HEK293 (cell line): ENCODE results near the gene KRT76.

Source experiments
- CTCF ChIA-PET: fragments of 350-600 bp; formaldehyde crosslinking; extraction: SDS; loops from one replicate; lab custom pipeline; 2021; ENCODE audit warnings: antibody characterized with exemption; lab: Yijun Ruan, JAX
- POLR2A ChIA-PET: fragments of 300-600 bp; formaldehyde crosslinking; extraction: SDS; loops from one replicate; lab custom pipeline; 2020; ENCODE audit warnings: antibody characterized with exemption, inconsistent platforms; lab: Yijun Ruan, JAX
- H3K27ac ChIP-seq: fragments of 200-500 bp; sonication (Bioruptor generic); 2 replicates; pipeline ENCODE4 v1.5.1; 2014; ENCODE audit warnings: low read depth, low read length, control low read depth, inconsistent platforms; ENCODE audit errors: extremely low read depth
- H3K36me3 ChIP-seq, 2 experiments: fragments of 200-500 bp in 1 of 2; sonication (Bioruptor generic) in 1 of 2; 1 replicate in 1 of 2; 2 replicates in 1 of 2; pipeline ENCODE4 v1.5.1; 2014 to 2017; ENCODE audit warnings: inconsistent platforms in 2 of 2, low read length in 2 of 2; ENCODE audit not compliant: control insufficient read depth in 2 of 2, insufficient read depth in 1 of 2
- H3K4me1 ChIP-seq: fragments of 200-500 bp; sonication (Bioruptor generic); 2 replicates; pipeline ENCODE4 v1.5.1; 2014; ENCODE audit warnings: mild to moderate bottlenecking, low read length, inconsistent platforms; ENCODE audit not compliant: control insufficient read depth, insufficient read depth
- H3K4me3 ChIP-seq: 2 replicates; pipeline ENCODE4 v1.5.1; 2011; ENCODE audit warnings: low read depth, mild to moderate bottlenecking, control low read depth, low read length, moderate library complexity
- H3K9me3 ChIP-seq: fragments of 200-500 bp; sonication (Bioruptor generic); 2 replicates; pipeline ENCODE4 v1.5.1; 2014; ENCODE audit warnings: low read depth, low read length, inconsistent platforms; ENCODE audit not compliant: control insufficient read depth, insufficient read depth
- GLI2 ChIP-seq: fragments of 450-650 bp; formaldehyde crosslinking; IDR thresholded peaks from 2 replicates; pipeline ENCODE4; 2017; ENCODE audit warnings: missing biosample characterization, missing genetic modification characterization, low read depth, borderline replicate concordance
- HOXA7 ChIP-seq: sonication (generic); formaldehyde crosslinking; IDR thresholded peaks from 2 replicates; pipeline ENCODE4 v1.8.1; 2022; ENCODE audit warnings: missing genetic modification reagents, borderline replicate concordance
- MYNN ChIP-seq: fragments of 450-650 bp; formaldehyde crosslinking; IDR thresholded peaks from 2 replicates; pipeline ENCODE4 v1.5.1; 2016; ENCODE audit warnings: missing biosample characterization, missing genetic modification characterization, borderline replicate concordance
- ZFP3 ChIP-seq: fragments of 450-650 bp; formaldehyde crosslinking; IDR thresholded peaks from 2 replicates; pipeline ENCODE4 v1.5.1; 2016; ENCODE audit warnings: low read depth, missing biosample characterization, missing genetic modification characterization
- ZNF138 ChIP-seq: fragments of 450-650 bp; formaldehyde crosslinking; IDR thresholded peaks from 2 replicates; pipeline ENCODE4 v1.5.1; 2016; ENCODE audit warnings: missing biosample characterization, missing genetic modification characterization, borderline replicate concordance
- ZNF16 ChIP-seq: fragments of 450-650 bp; formaldehyde crosslinking; IDR thresholded peaks from 2 replicates; pipeline ENCODE4 v1.5.1; 2016; ENCODE audit warnings: low read depth, missing biosample characterization, missing genetic modification characterization
- ZNF19 ChIP-seq: fragments of 450-650 bp; formaldehyde crosslinking; IDR thresholded peaks from 2 replicates; pipeline ENCODE4; 2016; ENCODE audit warnings: missing biosample characterization, missing genetic modification characterization, low read depth
- ZNF2 ChIP-seq: fragments of 450-650 bp; formaldehyde crosslinking; IDR thresholded peaks from 2 replicates; pipeline ENCODE4 v1.5.1; 2016; ENCODE audit warnings: missing biosample characterization, missing genetic modification characterization
- ZNF202 ChIP-seq: fragments of 450-650 bp; formaldehyde crosslinking; IDR thresholded peaks from 2 replicates; pipeline ENCODE4 v1.5.1; 2016; ENCODE audit warnings: missing biosample characterization, missing genetic modification characterization, borderline replicate concordance
- ZNF248 ChIP-seq: fragments of 450-650 bp; formaldehyde crosslinking; IDR thresholded peaks from 2 replicates; pipeline ENCODE4 v1.5.1; 2017; ENCODE audit warnings: missing biosample characterization, missing genetic modification characterization
- ZNF274 ChIP-seq, 2 experiments: fragments of 200-500 bp in 1 of 2; fragments of 450-650 bp in 1 of 2; sonication (Bioruptor generic) in 1 of 2; formaldehyde crosslinking in 1 of 2; IDR thresholded peaks; 2 replicates each; pipeline versions ENCODE4 v1.5.1 to v1.6.1; 2014 to 2016; ENCODE audit warnings: borderline replicate concordance in 1 of 2, inconsistent platforms in 1 of 2, low read length in 1 of 2, missing biosample characterization in 1 of 2, missing genetic modification characterization in 1 of 2
- ZNF292 ChIP-seq: fragments of 450-650 bp; formaldehyde crosslinking; IDR thresholded peaks from 2 replicates; pipeline ENCODE4 v1.5.1; 2016; ENCODE audit warnings: low read depth, missing biosample characterization, missing genetic modification characterization, borderline replicate concordance
- ZNF302 ChIP-seq: fragments of 450-650 bp; formaldehyde crosslinking; IDR thresholded peaks from 2 replicates; pipeline ENCODE4 v1.5.1; 2016; ENCODE audit warnings: missing biosample characterization, missing genetic modification characterization, low read depth
- ZNF324 ChIP-seq: fragments of 450-650 bp; formaldehyde crosslinking; IDR thresholded peaks from 2 replicates; pipeline ENCODE4 v1.5.1; 2016; ENCODE audit warnings: missing biosample characterization, missing genetic modification characterization
- ZNF366 ChIP-seq: fragments of 450-650 bp; formaldehyde crosslinking; conservative IDR thresholded peaks from 2 replicates; pipeline ENCODE4 v1.5.1; 2016; ENCODE audit warnings: missing biosample characterization, missing genetic modification characterization
- ZNF423 ChIP-seq: fragments of 450-650 bp; formaldehyde crosslinking; IDR thresholded peaks from 2 replicates; pipeline ENCODE4 v1.5.1; 2016; ENCODE audit warnings: missing biosample characterization, missing genetic modification characterization
- ZNF48 ChIP-seq: fragments of 450-650 bp; formaldehyde crosslinking; IDR thresholded peaks from 2 replicates; pipeline ENCODE4 v1.5.1; 2016; ENCODE audit warnings: missing biosample characterization, missing genetic modification characterization
- ZNF561 ChIP-seq: fragments of 450-650 bp; IDR thresholded peaks from 2 replicates; pipeline ENCODE4 v1.5.1; 2018; ENCODE audit warnings: missing biosample characterization, missing genetic modification characterization, borderline replicate concordance
- ZNF600 ChIP-seq: fragments of 450-650 bp; formaldehyde crosslinking; IDR thresholded peaks from 2 replicates; pipeline ENCODE4 v1.5.1; 2016; ENCODE audit warnings: missing biosample characterization, missing genetic modification characterization
- ZNF658 ChIP-seq: fragments of 450-650 bp; formaldehyde crosslinking; IDR thresholded peaks from 2 replicates; pipeline ENCODE4; 2016; ENCODE audit warnings: missing biosample characterization, missing genetic modification characterization
- ZNF777 ChIP-seq: fragments of 450-650 bp; formaldehyde crosslinking; IDR thresholded peaks from 2 replicates; pipeline ENCODE4 v1.5.1; 2017; ENCODE audit warnings: missing biosample characterization, missing genetic modification characterization, borderline replicate concordance

Gene KRT76

GRCh38 chr12:52721838-52722470 is 55.2 kb downstream of the KRT76 start:
- ChIA-PET CTCF (interaction anchor here (0.8 kb wide), 1 partner anchor 259 kb away, joined by 3 read pairs; no protein-coding TSS in a partner anchor), POLR2A (no interaction called here)

GRCh38 chr12:52720365-52720886 is 56.7 kb downstream of the KRT76 start:
- Histone ChIP-seq H3K27ac (no peak overlapping the region), H3K4me3 (no peak overlapping the region), H3K36me3 (no peaks in the 10 kb centered on the region), H3K4me1 (no peaks in the 10 kb centered on the region), H3K9me3 (no peaks in the 10 kb centered on the region)
- no peak for TF ChIP-seq ZNF658
- no peak for TF ChIP-seq MYNN (tag by site-specific recombination)
- no peak for TF ChIP-seq ZNF16 (tag by site-specific recombination)
- no peak for TF ChIP-seq ZFP3 (tag by site-specific recombination)
- CTCF ChIA-PET = interaction anchor here (0.5 to 1.0 kb wide), 5 partner anchors 118 to 348 kb away, joined by 3 to 4 read pairs (median 3); no protein-coding TSS in a partner anchor
- POLR2A ChIA-PET = no interaction called here

More at GRCh38 chr12:52721838-52722470, 55.2 kb downstream of the KRT76 start:
- Histone ChIP-seq H3K4me3 (no peak overlapping the region), H3K36me3 (no peaks in the 10 kb centered on the region), H3K27ac (no peak overlapping the region), H3K9me3 (no peaks in the 10 kb centered on the region), H3K4me1 (no peaks in the 10 kb centered on the region)
- TF ChIP-seq ZNF248 (tag by site-specific recombination) (no peak), ZNF324 (tag by site-specific recombination) (no peak), ZNF274 (IDR thresholded peaks at IDR 0.05; ENCODE audit: low read length) (no peak), ZNF274 (tag by site-specific recombination; IDR thresholded peaks at IDR 0.05; ENCODE audit: borderline replicate concordance) (no peak), GLI2 (tag by site-specific recombination) (no peak), ZNF561 (tag by site-specific recombination) (no peak), MYNN (tag by site-specific recombination) (no peak), ZNF777 (tag by site-specific recombination) (no peak), ZNF600 (tag by site-specific recombination) (no peak), ZNF19 (no peak), ZNF202 (tag by site-specific recombination) (no peak), ZNF2 (tag by site-specific recombination) (no peak), HOXA7 (CRISPR knock-in tag) (no peak), ZNF48 (tag by site-specific recombination) (no peak), ZNF302 (no peak), ZNF138 (tag by site-specific recombination) (no peak), ZNF423 (tag by site-specific recombination) (no peak), ZNF366 (tag by site-specific recombination) (no peak), ZNF292 (tag by site-specific recombination) (no peak)
